ENCODE data around the gene GALNT7. TPM values are rescaled to one million over a fixed set of nuclear protein-coding genes. Genes with fewer than 3 reads are reported as not detected.

GALNT7 gene
- polyA plus RNA-seq, 1 donor from 2014 or later = 15.0 TPM

DNA sequence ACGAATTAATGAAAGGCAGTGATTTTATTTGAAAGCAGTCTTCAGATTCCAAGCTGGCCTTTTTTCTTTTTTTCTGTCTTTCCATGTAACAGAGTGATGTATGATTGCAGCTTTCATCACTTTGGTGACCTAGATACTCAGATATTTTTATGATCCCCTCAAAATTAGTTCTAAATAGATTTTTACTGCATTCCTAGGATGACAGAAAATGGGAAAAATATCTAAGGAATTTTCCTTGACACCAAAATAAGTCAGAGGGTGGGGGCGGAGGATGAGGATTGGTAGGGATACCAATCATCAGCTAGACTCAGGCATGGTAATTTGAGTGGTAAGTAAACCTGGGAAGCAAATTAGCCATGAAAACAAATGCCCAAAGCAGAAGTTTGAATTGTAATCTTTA lies 177.5 kb downstream of the GALNT7 start:
- H3K4me3 ChIP-seq (ENCODE audit: low read length) = no peak overlapping the region
- H3K27me3 ChIP-seq (ENCODE audit: insufficient read depth, low read depth, low read length) = no peaks in the 10 kb centered on the region
- no peak overlapping the region for H3K27ac ChIP-seq (ENCODE audit: low read length)
- H3K9me2 ChIP-seq (ENCODE audit: insufficient read depth, low read length) = no peaks in the 10 kb centered on the region
- no peak overlapping the region for H3K4me2 ChIP-seq (ENCODE audit: low read length)
- H2AFZ ChIP-seq (ENCODE audit: low read depth, low read length) = no peak overlapping the region
- H3K79me2 ChIP-seq (replicated peaks; ENCODE audit: insufficient read depth, low read length) = no peaks in the 10 kb centered on the region
- H4K20me1 ChIP-seq (ENCODE audit: insufficient read depth) = no peaks in the 10 kb centered on the region
- no peaks in the 10 kb centered on the region for H3F3A ChIP-seq (ENCODE audit: insufficient read depth, low read length, poor library complexity, severe bottlenecking)
- no peaks in the 10 kb centered on the region for H3K9me3 ChIP-seq (ENCODE audit: low read length)
- no peak overlapping the region for H3K9ac ChIP-seq (ENCODE audit: low read length)
- TF ChIP-seq, protein P1, sequence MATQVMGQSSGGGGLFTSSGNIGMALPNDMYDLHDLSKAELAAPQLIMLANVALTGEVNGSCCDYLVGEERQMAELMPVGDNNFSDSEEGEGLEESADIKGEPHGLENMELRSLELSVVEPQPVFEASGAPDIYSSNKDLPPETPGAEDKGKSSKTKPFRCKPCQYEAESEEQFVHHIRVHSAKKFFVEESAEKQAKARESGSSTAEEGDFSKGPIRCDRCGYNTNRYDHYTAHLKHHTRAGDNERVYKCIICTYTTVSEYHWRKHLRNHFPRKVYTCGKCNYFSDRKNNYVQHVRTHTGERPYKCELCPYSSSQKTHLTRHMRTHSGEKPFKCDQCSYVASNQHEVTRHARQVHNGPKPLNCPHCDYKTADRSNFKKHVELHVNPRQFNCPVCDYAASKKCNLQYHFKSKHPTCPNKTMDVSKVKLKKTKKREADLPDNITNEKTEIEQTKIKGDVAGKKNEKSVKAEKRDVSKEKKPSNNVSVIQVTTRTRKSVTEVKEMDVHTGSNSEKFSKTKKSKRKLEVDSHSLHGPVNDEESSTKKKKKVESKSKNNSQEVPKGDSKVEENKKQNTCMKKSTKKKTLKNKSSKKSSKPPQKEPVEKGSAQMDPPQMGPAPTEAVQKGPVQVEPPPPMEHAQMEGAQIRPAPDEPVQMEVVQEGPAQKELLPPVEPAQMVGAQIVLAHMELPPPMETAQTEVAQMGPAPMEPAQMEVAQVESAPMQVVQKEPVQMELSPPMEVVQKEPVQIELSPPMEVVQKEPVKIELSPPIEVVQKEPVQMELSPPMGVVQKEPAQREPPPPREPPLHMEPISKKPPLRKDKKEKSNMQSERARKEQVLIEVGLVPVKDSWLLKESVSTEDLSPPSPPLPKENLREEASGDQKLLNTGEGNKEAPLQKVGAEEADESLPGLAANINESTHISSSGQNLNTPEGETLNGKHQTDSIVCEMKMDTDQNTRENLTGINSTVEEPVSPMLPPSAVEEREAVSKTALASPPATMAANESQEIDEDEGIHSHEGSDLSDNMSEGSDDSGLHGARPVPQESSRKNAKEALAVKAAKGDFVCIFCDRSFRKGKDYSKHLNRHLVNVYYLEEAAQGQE (IDR thresholded peaks at IDR 0.05; ENCODE audit: borderline replicate concordance) = no peak
- TF ChIP-seq CTCF (IDR thresholded peaks at IDR 0.05; ENCODE audit: poor library complexity, severe bottlenecking) (no peak), SMC3 (conservative IDR thresholded peaks at IDR 0.05; ENCODE audit: poor library complexity) (no peak), EP300 (conservative IDR thresholded peaks at IDR 0.05; ENCODE audit: poor library complexity, severe bottlenecking) (no peak), RAD21 (conservative IDR thresholded peaks at IDR 0.05) (no peak), EZH2 (IDR thresholded peaks at IDR 0.05; ENCODE audit: borderline replicate concordance, insufficient read depth, low read length, poor library complexity, severe bottlenecking) (no peak), TAF1 (IDR thresholded peaks at IDR 0.05; ENCODE audit: low read depth) (no peak)
- no peaks in the 10 kb centered on the region for H3K36me3 ChIP-seq (ENCODE audit: insufficient read depth, low read length)

GRCh38 chr4:173347467-173347866 lies 178.9 kb downstream of the GALNT7 start:
- Histone ChIP-seq H3K4me3 (ENCODE audit: low read length) (no peak overlapping the region), H3F3A (ENCODE audit: insufficient read depth, low read length, poor library complexity, severe bottlenecking) (no peaks in the 10 kb centered on the region), H2AFZ (ENCODE audit: low read depth, low read length) (no peak overlapping the region), H4K20me1 (ENCODE audit: insufficient read depth) (no peaks in the 10 kb centered on the region), H3K9me3 (ENCODE audit: low read length) (no peaks in the 10 kb centered on the region), H3K27me3 (ENCODE audit: insufficient read depth, low read depth, low read length) (no peaks in the 10 kb centered on the region), H3K4me2 (ENCODE audit: low read length) (no peak overlapping the region), H3K79me2 (replicated peaks; ENCODE audit: insufficient read depth, low read length) (no peaks in the 10 kb centered on the region), H3K9ac (ENCODE audit: low read length) (no peak overlapping the region), H3K9me2 (ENCODE audit: insufficient read depth, low read length) (no peaks in the 10 kb centered on the region), H3K27ac (ENCODE audit: low read length) (no peak overlapping the region), H3K36me3 (ENCODE audit: insufficient read depth, low read length) (no peaks in the 10 kb centered on the region)
- TF ChIP-seq POLR2AphosphoS5 (IDR thresholded peaks at IDR 0.05) (no peak), CTCF (IDR thresholded peaks at IDR 0.05; ENCODE audit: poor library complexity, severe bottlenecking) (no peak), EP300 (conservative IDR thresholded peaks at IDR 0.05; ENCODE audit: poor library complexity, severe bottlenecking) (no peak), SMC3 (conservative IDR thresholded peaks at IDR 0.05; ENCODE audit: poor library complexity) (no peak), TAF1 (IDR thresholded peaks at IDR 0.05; ENCODE audit: low read depth) (no peak), MXI1 (conservative IDR thresholded peaks at IDR 0.05; ENCODE audit: poor library complexity, severe bottlenecking) (no peak), EZH2 (IDR thresholded peaks at IDR 0.05; ENCODE audit: borderline replicate concordance, insufficient read depth, low read length, poor library complexity, severe bottlenecking) (no peak)
- TF ChIP-seq, protein P1 (IDR thresholded peaks at IDR 0.05; ENCODE audit: borderline replicate concordance) = no peak

Data from neural cell (in vitro differentiated cells).